ENCODE data around the gene BCL2L2.

BCL2L2 gene

GRCh38 chr14:23299986-23300686, 6.5 kb upstream of the BCL2L2 start:
- DNase-seq = no peak

GRCh38 chr14:23300687-23301223, 5.9 kb upstream of the BCL2L2 start:
- no peak for DNase-seq

GRCh38 chr14:23301288-23301968, 5.2 kb upstream of the BCL2L2 start:
- peak; percentile 97 for DNase-seq

GRCh38 chr14:23301969-23302289, 4.7 kb upstream of the BCL2L2 start:
- no peak for DNase-seq

- DNase-seq = peak; percentile 74
Measured at GRCh38 chr14:23302290-23303225, 4.1 kb upstream of the BCL2L2 start, which contains the start of gene PPP1R3E. TSS of gene PPP1R3E (minus strand) at chr14:23302859. CDS start at chr14:23302576, 283 bp downstream.

- no peak for DNase-seq
Measured at GRCh38 chr14:23307146-23307530, 505 bp downstream of the BCL2L2 start.

- no peak for DNase-seq
Measured at GRCh38 chr14:23307687-23308644, 1.3 kb downstream of the BCL2L2 start.

GRCh38 chr14:23308721-23309445, 2.2 kb downstream of the BCL2L2 start:
- no peak for DNase-seq

GRCh38 chr14:23310546-23310945, 3.9 kb downstream of the BCL2L2 start:
- DNase-seq = no peak

- no peak for DNase-seq
Measured at GRCh38 chr14:23316300-23316699, 9.7 kb downstream of the BCL2L2 start.

- no peak for DNase-seq
Measured at GRCh38 chr14:23319746-23320583, 13.3 kb downstream of the BCL2L2 start.

- DNase-seq = peak; percentile 100
Measured at GRCh38 chr14:23320584-23321571, 14.2 kb downstream of the BCL2L2 start, which contains the start of gene PABPN1. TSS of gene PABPN1 (plus strand) at chr14:23321457. CDS start at chr14:23321470, 13 bp downstream.

- peak; percentile 56 for DNase-seq
Measured at GRCh38 chr14:23321572-23322547, 15.2 kb downstream of the BCL2L2 start.

- DNase-seq = peak; percentile 27
Measured at GRCh38 chr14:23322568-23323517, 16.2 kb downstream of the BCL2L2 start.

- no peak for DNase-seq
Measured at GRCh38 chr14:23323838-23324454, 17.3 kb downstream of the BCL2L2 start.

- no peak for DNase-seq
Measured at GRCh38 chr14:23324455-23324846, 17.8 kb downstream of the BCL2L2 start.
